BJ (cell line): Measurements from ENCODE around the gene SYCP1. TPM values are rescaled to one million over a fixed set of nuclear protein-coding genes. Genes with fewer than 3 reads are reported as not detected.
"Not testable (repeated sequence)": the region's sequence is repeated elsewhere in the genome, so short reads cannot be mapped to it uniquely, and the experiment has no call there.

Experiments
- CTCF ChIA-PET: fragments of 350-600 bp; formaldehyde crosslinking; extraction: SDS; loops from one replicate; lab custom pipeline; 2021; ENCODE audit warnings: antibody characterized with exemption, inconsistent platforms; lab: Yijun Ruan, JAX
- POLR2A ChIA-PET: fragments of 300-600 bp; sonication (Branson Sonifier 250); formaldehyde crosslinking; extraction: SDS; loops from one replicate; lab custom pipeline; 2021; ENCODE audit warnings: antibody characterized with exemption; lab: Charles Lee
- DNase-seq: peaks from one replicate; pipeline ENCODE4 v3.0.0-alpha.2; 2011; ENCODE audit warnings: low read depth
- H3K27me3 ChIP-seq: 2 replicates; pipeline ENCODE4 v1.6.0; 2011; ENCODE audit warnings: low read length; ENCODE audit not compliant: control insufficient read depth, insufficient read depth
- H3K36me3 ChIP-seq: 2 replicates; pipeline ENCODE4 v1.5.1; 2011; ENCODE audit warnings: low read length; ENCODE audit not compliant: control insufficient read depth, insufficient read depth
- H3K4me3 ChIP-seq: 2 replicates; pipeline ENCODE4 v1.5.1; 2011; ENCODE audit warnings: low read depth, mild to moderate bottlenecking, control low read depth, low read length
- CTCF ChIP-seq: IDR thresholded peaks from 2 replicates; pipeline ENCODE4 v1.5.1; 2011; ENCODE audit warnings: low read depth, mild to moderate bottlenecking, control low read depth, inconsistent platforms, low read length, moderate library complexity; ENCODE audit not compliant: insufficient read depth
- polyA plus RNA-seq: library from polyadenylated mRNA; depleted of rRNA; stranded (reverse); fragments of >200 nt; gene quantifications from 2 replicates; pipeline ENCODE4 v1.2.3, GENCODE V29; 2011

SYCP1 gene
- polyA plus RNA-seq, 1 experiment, result not detected

GRCh38 chr1:114997510-114998289, 143.0 kb downstream of the SYCP1 start:
- Histone ChIP-seq H3K4me3 (no peak overlapping the region), H3K36me3 (no peaks in the 10 kb centered on the region), H3K27me3 (0 out of 2 replicates have a peak, but pooled peaks cover 2% of the 10 kb centered on the region)
- ChIA-PET CTCF (no interaction called here), POLR2A (no interaction called here)
- no peak for DNase-seq
- TF ChIP-seq CTCF, result no peak

GRCh38 chr1:115006191-115006590, 151.5 kb downstream of the SYCP1 start:
- no peaks in the 10 kb centered on the region for H3K36me3 ChIP-seq
- DNase-seq, result no peak
- no peak for TF ChIP-seq CTCF
- 0 out of 2 replicates have a peak, but pooled peaks cover 2% of the 10 kb centered on the region for H3K27me3 ChIP-seq
- ChIA-PET POLR2A (no interaction called here), CTCF (no interaction called here)
- no peak overlapping the region for H3K4me3 ChIP-seq

GRCh38 chr1:115012006-115012405, 157.3 kb downstream of the SYCP1 start:
- DNase-seq, result no peak
- TF ChIP-seq CTCF, result no peak
- H3K4me3 ChIP-seq, result no peak overlapping the region
- ChIA-PET POLR2A (no interaction called here), CTCF (interaction anchor here (1.2 kb wide), 2 partner anchors 99 to 101 kb away, joined by 3 to 4 read pairs; no protein-coding TSS in a partner anchor)
- H3K27me3 ChIP-seq, result no peaks in the 10 kb centered on the region
- no peaks in the 10 kb centered on the region for H3K36me3 ChIP-seq

- no peak overlapping the region for H3K4me3 ChIP-seq
- ChIA-PET POLR2A (no interaction called here), CTCF (interaction anchor here (1.2 kb wide), 1 partner anchor 98 kb away, joined by 3 read pairs; no protein-coding TSS in a partner anchor)
- no peak for TF ChIP-seq CTCF
- DNase-seq, result no peak
- H3K27me3 ChIP-seq, result no peaks in the 10 kb centered on the region
- no peaks in the 10 kb centered on the region for H3K36me3 ChIP-seq
Observed at GRCh38 chr1:115012434-115012833, 157.8 kb downstream of the SYCP1 start.

- CTCF ChIA-PET, result no interaction called here
- no peak for TF ChIP-seq CTCF
- POLR2A ChIA-PET, result no interaction called here
Observed at GRCh38 chr1:115013792-115014191, 159.1 kb downstream of the SYCP1 start.

GRCh38 chr1:115019549-115019948, 164.9 kb downstream of the SYCP1 start:
- H3K4me3 ChIP-seq, POLR2A ChIA-PET, DNase-seq, H3K27me3 ChIP-seq, CTCF ChIA-PET, H3K36me3 ChIP-seq: not testable (repeated sequence)

More at GRCh38 chr1:115013792-115014191, 159.1 kb downstream of the SYCP1 start:
- no peak overlapping the region for H3K4me3 ChIP-seq
- H3K27me3 ChIP-seq, result no peaks in the 10 kb centered on the region
- DNase-seq, result no peak
- H3K36me3 ChIP-seq, result no peaks in the 10 kb centered on the region
